Measurements from ENCODE around the gene KREMEN1.
"Not testable (repeated sequence)": the region's sequence is repeated elsewhere in the genome, so short reads cannot be mapped to it uniquely, and the experiment has no call there.

Gene KREMEN1

DNA sequence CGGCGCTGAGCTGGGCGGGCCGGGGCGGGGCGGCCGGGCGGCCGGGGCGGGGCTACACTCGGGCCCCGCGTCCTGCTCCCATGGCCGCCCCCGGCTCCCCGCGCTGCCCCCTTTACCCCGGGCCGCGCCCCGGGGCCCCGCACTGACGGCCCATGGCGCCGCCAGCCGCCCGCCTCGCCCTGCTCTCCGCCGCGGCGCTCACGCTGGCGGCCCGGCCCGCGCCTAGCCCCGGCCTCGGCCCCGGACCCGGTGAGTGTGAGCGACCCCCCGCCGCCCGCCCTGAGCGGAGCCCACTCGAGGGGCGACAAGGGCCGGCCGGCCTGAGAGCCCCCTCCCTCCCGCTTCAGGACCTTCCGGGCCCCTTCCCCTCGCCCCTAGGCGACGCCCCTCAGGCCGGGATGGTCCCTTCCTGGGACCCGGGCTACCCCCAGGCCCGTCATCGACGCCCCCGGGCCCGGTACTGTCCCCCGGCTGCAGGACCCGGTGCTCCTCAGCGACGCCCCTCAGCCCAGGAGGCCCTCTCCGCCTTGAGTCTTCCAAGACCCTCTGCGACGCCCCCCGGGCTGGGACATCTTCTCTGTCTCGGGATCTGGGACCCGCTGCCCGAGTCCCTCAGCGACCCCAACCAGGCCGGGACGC is at the start of gene KREMEN1:
KREMEN1 (plus strand) TSS at position 57 of the 639 bp plus-strand sequence; CDS start at position 153, 96 bp downstream.
- DNase-seq (ENCODE audit: low read depth): no peak

GRCh38 chr22:29023172-29023796 is 49.6 kb upstream of the KREMEN1 start:
- no peak for DNase-seq (ENCODE audit: low read depth)

DNA sequence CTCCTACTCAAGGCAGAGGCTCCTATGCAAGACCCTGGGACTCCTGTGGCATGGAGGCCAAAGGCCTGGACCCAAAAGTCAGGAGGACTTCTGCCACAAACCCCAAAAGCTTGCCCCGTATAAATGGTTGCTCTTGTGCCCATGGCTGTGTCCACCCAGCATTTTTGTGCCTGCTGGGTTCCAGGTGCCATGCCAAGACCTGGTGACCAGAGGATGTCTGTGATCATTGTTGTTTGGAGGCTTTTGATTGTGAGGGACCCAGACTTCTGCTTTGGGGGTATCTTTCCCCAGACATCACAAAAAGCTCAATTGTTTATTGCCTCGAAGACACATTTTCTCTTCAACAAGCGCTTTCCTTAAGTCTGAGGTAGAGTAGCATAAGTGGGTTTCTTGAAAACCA is 46.3 kb upstream of the KREMEN1 start:
- no peak for DNase-seq (ENCODE audit: low read depth)

DNA sequence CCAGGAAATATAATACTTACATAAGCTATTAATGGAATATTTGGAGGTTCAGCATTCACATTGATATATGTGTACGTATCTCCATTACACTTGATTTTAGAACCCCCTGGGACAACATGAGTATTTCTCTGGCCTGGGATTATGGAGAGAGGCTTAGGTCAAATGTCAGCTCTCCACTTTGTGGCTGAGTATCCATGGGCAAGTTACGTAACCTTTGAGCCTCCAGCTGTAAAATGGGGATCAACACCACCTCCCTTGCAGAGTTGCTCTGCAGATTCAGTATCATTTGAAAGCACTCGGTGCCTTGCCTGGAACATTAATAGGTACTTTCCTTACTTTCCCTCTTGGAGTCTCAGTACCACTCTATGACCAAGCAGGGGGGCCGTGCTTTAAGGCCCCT is 44.4 kb upstream of the KREMEN1 start:
- no peak for DNase-seq (ENCODE audit: low read depth)

DNA sequence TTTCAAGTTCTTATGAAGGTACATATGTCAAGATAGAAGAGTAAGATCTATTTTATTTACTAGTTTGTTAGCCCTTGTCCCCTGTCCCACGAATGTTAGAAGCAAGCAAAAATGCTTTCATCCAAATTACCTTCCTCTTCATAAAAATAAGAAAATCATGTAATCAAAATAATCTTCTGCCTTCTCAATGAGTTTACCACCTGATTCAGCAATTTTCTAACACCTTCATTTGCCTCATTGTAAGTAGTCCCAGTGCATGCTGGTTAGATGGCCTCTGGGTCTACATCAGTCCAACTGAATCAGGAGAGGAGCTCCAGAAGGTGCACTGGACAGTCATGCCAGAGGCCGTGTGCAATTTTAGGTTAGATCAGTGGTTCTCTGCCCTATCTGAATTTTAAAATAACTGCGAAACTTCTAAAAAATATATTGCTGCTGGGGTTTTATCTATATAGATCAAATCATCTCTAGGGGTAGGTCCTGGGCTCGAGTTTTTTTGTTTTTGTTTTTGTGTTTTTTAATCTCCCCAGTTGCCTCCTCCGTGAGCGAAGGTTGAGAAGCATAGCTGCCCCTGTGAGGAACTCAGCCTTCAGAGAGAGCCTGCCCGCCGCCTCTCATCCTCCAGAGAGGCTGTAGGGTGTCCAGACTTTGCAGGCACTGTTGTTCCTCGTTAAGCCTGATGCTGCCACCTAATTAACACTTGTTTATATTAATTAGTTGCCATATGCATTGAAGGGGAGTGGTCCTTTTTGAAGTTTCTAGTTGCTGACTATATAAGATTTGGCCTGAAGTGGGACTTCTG is 43.4 kb upstream of the KREMEN1 start:
- no peak for DNase-seq (ENCODE audit: low read depth)

DNA sequence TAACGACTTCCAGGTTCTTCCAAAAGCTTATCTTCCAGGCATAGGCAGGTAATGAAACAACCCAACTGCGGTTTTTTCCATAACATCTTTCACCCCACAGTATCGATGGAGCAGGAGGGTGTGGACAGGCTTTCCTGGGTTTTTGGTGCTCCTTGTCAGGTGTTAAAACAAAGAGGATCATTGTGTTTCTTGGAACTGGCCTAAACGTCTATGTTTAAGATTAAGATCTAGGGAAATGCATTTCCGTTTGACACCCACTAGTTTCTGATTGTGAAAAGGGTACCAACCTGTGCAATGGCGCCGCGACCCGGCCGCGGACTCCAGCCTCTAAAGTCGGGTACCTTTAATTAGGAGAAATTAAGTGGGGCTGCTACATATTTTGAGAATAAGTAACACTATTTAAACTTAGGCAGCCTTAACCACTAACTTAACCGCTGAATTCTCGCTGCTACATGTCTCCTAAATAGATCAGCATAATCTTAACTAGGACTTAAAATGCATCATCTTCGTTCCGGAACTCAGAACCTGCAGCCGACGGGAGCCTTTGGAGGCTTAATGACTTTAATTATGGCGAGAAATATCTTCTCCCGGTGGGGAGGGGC is 42.7 kb upstream of the KREMEN1 start:
- no peak for DNase-seq (ENCODE audit: low read depth)

GRCh38 chr22:29030618-29031226 is 42.1 kb upstream of the KREMEN1 start:
- no peak for DNase-seq (ENCODE audit: low read depth)

DNA sequence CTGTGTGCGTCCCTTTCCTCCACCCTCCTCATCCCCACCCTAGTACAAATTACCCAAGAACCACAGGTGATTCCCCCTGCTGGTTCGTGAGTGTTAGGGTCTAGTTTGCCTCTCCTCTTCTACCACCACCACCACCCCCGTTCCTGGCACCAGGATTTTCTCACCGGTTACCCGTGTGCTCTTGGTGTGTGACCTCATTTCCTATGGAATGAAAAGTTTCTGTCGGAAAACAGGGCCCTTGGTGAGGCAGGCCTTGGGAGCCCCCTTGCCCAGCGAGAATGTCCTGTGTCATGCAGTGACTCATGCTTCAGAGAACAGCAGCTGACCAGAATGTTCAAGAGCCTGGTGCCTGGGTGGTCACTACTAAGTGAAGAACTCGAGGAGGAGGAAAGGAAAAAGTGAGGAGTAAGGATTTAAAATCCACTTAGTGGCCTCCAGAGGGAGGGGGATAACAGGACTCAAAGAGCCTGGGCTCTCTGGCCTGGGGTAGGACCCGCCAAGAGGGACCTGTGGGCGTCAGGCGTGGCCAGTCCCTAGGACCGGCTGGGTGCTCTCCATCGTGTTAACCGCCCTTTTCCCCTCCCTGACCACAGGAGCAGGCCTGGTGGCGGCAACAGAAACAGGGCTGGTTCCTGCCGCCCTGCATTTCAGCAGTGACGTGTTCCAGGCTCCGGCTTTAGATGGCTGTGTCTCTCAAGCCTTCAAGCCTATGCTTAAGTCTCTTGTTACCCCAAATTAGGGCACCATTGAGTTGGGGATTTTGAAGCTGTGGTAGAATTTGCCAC is 41.4 kb upstream of the KREMEN1 start:
- DNase-seq (ENCODE audit: low read depth): no peak

- no peak for DNase-seq (ENCODE audit: low read depth)
These were observed 40.8 kb upstream of the KREMEN1 start for GRCh38 chr22:29032014-29032475.

GRCh38 chr22:29032584-29032983 is 40.3 kb upstream of the KREMEN1 start:
- no peak for DNase-seq (ENCODE audit: low read depth)

DNA sequence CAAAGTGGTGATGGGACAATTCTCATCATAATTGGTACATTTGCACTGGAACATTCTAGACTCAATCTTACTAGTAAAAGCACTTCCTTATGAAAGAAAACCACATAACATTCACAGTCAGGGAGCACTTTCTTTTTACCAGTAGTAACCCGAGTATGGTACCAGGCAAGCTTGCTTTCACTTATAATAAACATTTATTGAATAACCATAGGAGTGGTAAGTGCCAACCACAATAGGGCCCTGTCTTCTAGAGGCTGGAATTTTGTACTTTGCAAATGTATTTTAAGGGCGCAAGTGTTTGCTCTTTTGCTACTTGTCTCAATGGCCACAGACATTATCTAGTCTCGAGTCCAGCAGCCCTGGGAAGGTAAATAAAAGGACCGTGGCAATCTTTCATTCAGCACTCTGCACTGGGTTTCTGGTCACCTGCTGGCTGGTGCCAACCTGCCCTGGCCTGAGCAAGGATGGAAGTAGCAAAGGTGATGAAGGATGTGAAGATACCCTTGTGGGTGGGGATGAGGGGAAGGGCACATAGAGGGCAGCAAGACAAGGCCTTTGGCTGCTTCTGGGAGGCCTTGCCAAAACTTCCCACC is 35.4 kb upstream of the KREMEN1 start:
- no peak for DNase-seq (ENCODE audit: low read depth)

GRCh38 chr22:29039148-29039547 is 33.7 kb upstream of the KREMEN1 start:
- DNase-seq (ENCODE audit: low read depth): no peak

DNA sequence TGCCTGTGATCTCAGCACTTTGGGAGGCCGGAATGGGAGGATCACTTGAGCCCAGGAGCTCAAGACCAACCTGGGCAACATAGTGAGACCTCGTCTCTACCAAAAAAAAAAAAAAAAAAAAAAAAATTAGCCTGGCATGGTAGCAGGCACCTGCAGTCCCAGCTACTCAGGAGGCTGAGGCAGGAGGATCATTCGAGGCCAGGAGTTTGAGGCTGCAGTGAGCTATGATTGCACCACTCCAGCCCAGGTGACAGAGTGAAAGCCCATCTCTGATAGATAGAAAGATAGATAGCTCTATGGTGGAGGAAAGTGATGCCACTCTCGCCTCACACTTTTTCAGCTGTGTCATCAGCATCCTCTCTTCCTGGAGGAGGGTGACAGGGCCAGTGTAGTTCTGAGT is 33.2 kb upstream of the KREMEN1 start:
- not testable (repeated sequence) for DNase-seq (ENCODE audit: low read depth)

DNA sequence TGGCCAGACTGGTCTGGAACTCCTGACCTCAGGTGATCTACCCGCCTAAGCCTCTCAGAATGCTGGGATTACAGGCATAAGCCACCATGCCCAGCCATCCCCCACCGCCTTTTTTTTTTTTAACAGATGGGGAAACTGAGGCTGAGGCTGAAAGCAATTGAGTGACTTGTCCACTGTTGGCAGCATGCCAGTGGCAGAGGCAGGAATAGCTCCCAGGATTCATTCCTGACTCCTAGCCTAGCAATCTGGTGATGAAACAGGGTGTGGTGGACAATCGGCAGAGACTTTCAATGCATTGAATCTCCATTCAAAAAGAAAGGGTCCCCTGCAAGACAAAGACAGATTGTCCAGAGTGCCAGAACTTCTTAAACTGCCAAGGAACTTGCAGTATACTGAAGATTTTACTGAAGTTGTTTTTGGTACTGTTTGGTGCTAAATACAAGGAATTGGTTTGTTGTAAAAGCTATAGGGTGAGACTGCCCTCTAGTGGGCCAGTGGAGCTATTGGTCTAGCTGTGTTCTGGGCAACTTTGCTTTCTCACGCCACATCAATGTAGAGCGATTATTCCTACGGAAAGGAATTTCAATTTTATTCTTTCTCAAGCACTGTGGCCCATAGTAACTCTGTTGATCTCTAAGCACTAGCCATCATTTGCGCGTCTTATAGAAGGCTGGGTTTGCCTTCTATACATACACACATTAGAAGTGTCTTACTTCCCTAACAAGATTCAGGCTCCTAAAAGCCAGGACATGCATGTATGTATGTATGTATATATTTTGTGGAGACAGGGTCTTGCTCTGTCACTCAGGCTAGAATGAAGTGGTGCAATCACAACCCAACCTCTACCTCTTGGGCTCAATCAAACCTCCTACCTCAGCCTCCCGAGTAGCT is 32.2 kb upstream of the KREMEN1 start:
- DNase-seq (ENCODE audit: low read depth): peak; percentile 21

DNA sequence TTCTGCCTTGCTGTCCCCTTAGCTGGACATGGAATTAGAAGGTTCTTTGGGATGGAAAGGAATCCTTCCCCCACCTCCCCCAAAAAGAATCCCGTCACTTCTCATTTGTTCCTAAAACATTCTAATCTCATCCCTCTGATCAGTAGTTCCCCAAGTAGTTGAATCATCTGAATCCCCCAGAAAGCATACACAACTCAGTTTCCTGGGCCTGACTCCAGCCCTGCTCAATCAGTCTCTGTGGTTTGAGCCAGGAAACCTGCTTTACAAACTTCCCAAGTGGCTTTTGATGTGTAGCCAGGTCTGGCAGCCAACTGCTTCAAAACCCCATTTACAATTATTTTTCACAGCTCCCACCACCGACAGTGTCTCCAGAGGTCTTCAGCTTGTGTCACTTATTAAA is 31.4 kb upstream of the KREMEN1 start:
- DNase-seq (ENCODE audit: low read depth): no peak

GRCh38 chr22:29043906-29044575 is 28.8 kb upstream of the KREMEN1 start:
- DNase-seq (ENCODE audit: low read depth): no peak

DNA sequence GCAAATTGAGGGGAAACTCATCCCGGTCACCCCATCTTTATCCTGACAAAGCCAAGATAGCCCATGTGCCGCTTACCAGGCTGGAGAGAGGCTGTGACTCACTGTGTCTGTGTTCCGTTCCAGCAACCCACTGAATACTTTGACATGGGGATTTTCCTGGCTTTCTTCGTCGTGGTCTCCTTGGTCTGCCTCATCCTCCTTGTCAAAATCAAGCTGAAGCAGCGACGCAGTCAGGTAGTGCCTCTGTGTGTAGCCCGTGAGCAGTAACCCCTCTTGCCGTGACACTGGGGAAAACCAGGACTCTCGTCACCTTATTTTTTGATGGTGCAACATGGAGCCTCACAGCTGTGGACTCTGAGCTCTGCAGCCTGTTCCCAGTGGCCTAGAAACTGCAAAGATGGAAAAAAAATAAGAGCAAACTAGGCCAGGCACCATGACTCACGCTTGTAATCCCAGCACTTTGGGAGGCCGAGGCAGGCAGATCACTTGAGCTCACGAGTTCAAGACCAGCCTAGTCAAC is 28.1 kb upstream of the KREMEN1 start:
- no peak for DNase-seq (ENCODE audit: low read depth)

DNA sequence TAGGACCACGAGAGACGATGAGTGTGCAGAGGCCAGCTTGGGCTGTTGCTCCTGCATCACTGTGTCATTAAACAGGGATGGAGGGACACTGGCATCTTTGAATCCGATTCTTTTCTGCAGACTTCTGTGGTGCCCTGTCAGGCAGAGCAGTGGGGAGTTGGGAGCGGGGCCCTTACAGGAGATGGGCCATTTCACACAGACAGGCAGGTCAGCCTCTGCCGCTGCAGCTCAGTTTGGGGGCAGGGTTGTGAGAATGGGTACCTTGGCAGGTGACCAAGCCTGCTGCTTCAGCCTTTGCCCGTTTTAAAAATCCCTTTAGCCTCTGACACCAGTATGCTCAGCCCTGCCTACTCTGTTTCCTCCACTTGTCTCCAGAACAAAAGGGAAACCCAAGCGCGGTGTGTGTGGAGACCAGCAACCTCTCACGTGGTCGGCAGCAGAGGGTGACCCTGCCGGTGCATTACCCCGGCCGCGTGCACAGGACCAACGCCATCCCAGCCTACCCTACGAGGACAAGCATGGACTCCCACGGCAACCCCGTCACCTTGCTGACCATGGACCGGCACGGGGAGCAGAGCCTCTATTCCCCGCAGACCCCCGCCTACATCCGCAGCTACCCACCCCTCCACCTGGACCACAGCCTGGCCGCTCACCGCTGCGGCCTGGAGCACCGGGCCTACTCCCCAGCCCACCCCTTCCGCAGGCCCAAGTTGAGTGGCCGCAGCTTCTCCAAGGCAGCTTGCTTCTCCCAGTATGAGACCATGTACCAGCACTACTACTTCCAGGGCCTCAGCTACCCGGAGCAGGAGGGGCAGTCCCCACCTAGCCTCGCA is 23.8 kb upstream of the KREMEN1 start:
- DNase-seq (ENCODE audit: low read depth): no peak
